MM.1S (cell line): ENCODE data around the gene FZD1.
A peak's percentile ranks its signal among the peaks of the same experiment; 100 is the strongest.

ENCODE experiments used
- DNase-seq: peaks from one replicate; pipeline ENCODE4 v3.0.0-alpha.2; 2015
- H2AFZ ChIP-seq: fragments of 300-600 bp; sonication (generic); 2 replicates; pipeline ENCODE4 v1.6.0; 2016; ENCODE audit warnings: antibody characterized with exemption, low read length
- H3F3A ChIP-seq: fragments of 300-600 bp; sonication (generic); 2 replicates; pipeline ENCODE4 v1.6.1; 2016; ENCODE audit warnings: mild to moderate bottlenecking, antibody characterized with exemption, low read length, moderate library complexity, mixed read lengths; ENCODE audit not compliant: insufficient read depth
- H3K27ac ChIP-seq: fragments of 300-600 bp; sonication (generic); 2 replicates; pipeline ENCODE4 v1.5.1; 2016; ENCODE audit warnings: mild to moderate bottlenecking, low read length
- H3K27me3 ChIP-seq: fragments of 300-600 bp; sonication (generic); replicated peaks from 2 replicates; pipeline ENCODE4 v1.6.0; 2016; ENCODE audit warnings: low read length; ENCODE audit not compliant: insufficient read depth
- H3K36me3 ChIP-seq: fragments of 300-600 bp; sonication (generic); replicated peaks from 2 replicates; pipeline ENCODE4 v1.6.1; 2016; ENCODE audit warnings: mild to moderate bottlenecking, low read length, mixed read lengths; ENCODE audit not compliant: insufficient read depth
- H3K4me1 ChIP-seq: fragments of 300-600 bp; sonication (generic); 2 replicates; pipeline ENCODE4 v1.6.1; 2016; ENCODE audit warnings: low read length, mixed read lengths
- H3K4me2 ChIP-seq: fragments of 300-600 bp; sonication (generic); 2 replicates; pipeline ENCODE4 v1.6.0; 2016; ENCODE audit warnings: low read depth, low read length
- H3K4me3 ChIP-seq: fragments of 300-600 bp; sonication (generic); 2 replicates; pipeline ENCODE4 v1.5.1; 2016; ENCODE audit warnings: low read length, mixed read lengths
- H3K79me2 ChIP-seq: fragments of 300-600 bp; sonication (generic); 2 replicates; pipeline ENCODE4 v1.6.1; 2016; ENCODE audit warnings: mixed run types, low read length, mixed read lengths
- H3K9ac ChIP-seq: fragments of 300-600 bp; sonication (generic); 2 replicates; pipeline ENCODE4 v1.6.1; 2016; ENCODE audit warnings: low read length, mixed read lengths
- H3K9me2 ChIP-seq: fragments of 300-600 bp; sonication (generic); replicated peaks from 2 replicates; pipeline ENCODE4 v1.6.1; 2016; ENCODE audit warnings: mild to moderate bottlenecking, low read length, mixed read lengths; ENCODE audit not compliant: insufficient read depth
- H3K9me3 ChIP-seq: fragments of 300-600 bp; sonication (generic); replicated peaks from 2 replicates; pipeline ENCODE4 v1.6.1; 2016; ENCODE audit warnings: mild to moderate bottlenecking, low read length, mixed read lengths; ENCODE audit not compliant: insufficient read depth
- H4K20me1 ChIP-seq: fragments of 300-600 bp; sonication (generic); 2 replicates; pipeline ENCODE4 v1.6.1; 2016; ENCODE audit warnings: mild to moderate bottlenecking, low read length, moderate library complexity, mixed read lengths; ENCODE audit not compliant: insufficient read depth
- EZH2 ChIP-seq: fragments of 300-600 bp; sonication (generic); optimal IDR thresholded peaks from 2 replicates; pipeline ENCODE3; 2017; ENCODE audit warnings: low read depth, mild to moderate bottlenecking, antibody characterized with exemption, low read length, mixed read lengths
- EZH2phosphoT487 ChIP-seq: fragments of 300-600 bp; sonication (generic); IDR thresholded peaks from 2 replicates; pipeline ENCODE4 v1.6.1; 2018; ENCODE audit warnings: antibody characterized with exemption, low read length
- TF ChIP-seq, protein P1 (sequence below): fragments of 300-600 bp; sonication (generic); IDR thresholded peaks from 2 replicates; pipeline ENCODE4 v1.5.1; 2016; ENCODE audit warnings: antibody characterized with exemption, low read length, mixed read lengths

Gene FZD1

DNA sequence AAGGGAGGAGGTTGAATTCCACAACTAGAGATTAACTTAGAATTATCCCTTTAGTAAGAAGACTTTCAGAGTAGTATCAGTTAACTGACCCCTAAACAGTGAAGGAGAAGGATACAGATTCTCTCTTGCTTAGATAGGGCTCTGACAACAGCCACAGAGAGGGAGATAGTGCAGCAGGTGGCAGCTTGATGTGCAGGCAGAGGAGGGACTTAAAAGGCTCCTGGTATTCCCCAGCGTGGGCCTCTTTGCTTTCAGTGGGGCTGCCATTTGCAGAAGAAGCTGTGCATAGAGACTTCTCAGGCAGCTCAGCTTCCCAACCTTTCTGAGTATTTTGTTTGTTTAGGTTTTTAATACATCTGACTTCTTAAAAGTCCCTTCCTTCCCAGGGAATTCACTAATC, 16.0 kb downstream of the FZD1 start:
- Histone ChIP-seq H3F3A (no peaks in the 10 kb centered on the region), H3K27ac (no peak overlapping the region), H3K9me2 (no peaks in the 10 kb centered on the region), H3K9ac (no peak overlapping the region), H2AFZ (no peak overlapping the region), H4K20me1 (no peaks in the 10 kb centered on the region), H3K4me1 (peaks cover 23% of the 10 kb centered on the region), H3K79me2 (no peaks in the 10 kb centered on the region), H3K4me3 (no peak overlapping the region), H3K9me3 (no peaks in the 10 kb centered on the region), H3K36me3 (no peaks in the 10 kb centered on the region), H3K4me2 (no peak overlapping the region), H3K27me3 (peaks cover 3% of the 10 kb centered on the region; the same call in 1 of the 2 replicates)
- TF ChIP-seq EZH2phosphoT487 = no peak
- peak; percentile 68 for DNase-seq

DNA sequence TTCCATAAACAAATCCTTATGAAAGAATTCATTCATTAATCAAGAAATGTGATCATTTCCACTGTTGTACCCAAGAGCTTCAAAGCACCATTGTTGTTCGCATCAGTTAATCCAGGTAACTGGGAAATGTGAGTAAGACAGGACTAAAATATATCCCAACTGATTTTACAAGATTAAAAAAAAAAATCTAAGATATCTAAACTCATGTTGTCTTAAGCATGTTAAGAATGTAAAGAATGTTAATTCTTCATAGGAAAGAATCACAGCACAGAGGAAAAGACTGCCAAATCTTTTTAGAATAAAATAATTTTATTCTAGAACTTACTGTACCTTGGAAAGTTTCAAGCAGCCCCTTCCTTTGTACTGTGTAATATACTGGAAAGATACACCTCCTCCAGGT, 16.4 kb downstream of the FZD1 start:
- H3K4me2 ChIP-seq = no peak overlapping the region
- H4K20me1 ChIP-seq = no peaks in the 10 kb centered on the region
- no peak overlapping the region for H3K9ac ChIP-seq
- no peaks in the 10 kb centered on the region for H3K79me2 ChIP-seq
- H3K4me3 ChIP-seq = no peak overlapping the region
- H3K4me1 ChIP-seq = peaks cover 23% of the 10 kb centered on the region
- no peaks in the 10 kb centered on the region for H3K9me2 ChIP-seq
- no peaks in the 10 kb centered on the region for H3F3A ChIP-seq
- no peaks in the 10 kb centered on the region for H3K27me3 ChIP-seq
- no peak overlapping the region for H2AFZ ChIP-seq
- TF ChIP-seq EZH2phosphoT487 = no peak
- TF ChIP-seq, protein P1, sequence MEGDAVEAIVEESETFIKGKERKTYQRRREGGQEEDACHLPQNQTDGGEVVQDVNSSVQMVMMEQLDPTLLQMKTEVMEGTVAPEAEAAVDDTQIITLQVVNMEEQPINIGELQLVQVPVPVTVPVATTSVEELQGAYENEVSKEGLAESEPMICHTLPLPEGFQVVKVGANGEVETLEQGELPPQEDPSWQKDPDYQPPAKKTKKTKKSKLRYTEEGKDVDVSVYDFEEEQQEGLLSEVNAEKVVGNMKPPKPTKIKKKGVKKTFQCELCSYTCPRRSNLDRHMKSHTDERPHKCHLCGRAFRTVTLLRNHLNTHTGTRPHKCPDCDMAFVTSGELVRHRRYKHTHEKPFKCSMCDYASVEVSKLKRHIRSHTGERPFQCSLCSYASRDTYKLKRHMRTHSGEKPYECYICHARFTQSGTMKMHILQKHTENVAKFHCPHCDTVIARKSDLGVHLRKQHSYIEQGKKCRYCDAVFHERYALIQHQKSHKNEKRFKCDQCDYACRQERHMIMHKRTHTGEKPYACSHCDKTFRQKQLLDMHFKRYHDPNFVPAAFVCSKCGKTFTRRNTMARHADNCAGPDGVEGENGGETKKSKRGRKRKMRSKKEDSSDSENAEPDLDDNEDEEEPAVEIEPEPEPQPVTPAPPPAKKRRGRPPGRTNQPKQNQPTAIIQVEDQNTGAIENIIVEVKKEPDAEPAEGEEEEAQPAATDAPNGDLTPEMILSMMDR = no peak
- no peak for TF ChIP-seq EZH2
- no peaks in the 10 kb centered on the region for H3K9me3 ChIP-seq
- no peak overlapping the region for H3K27ac ChIP-seq
- DNase-seq = no peak
- H3K36me3 ChIP-seq = no peaks in the 10 kb centered on the region

DNA sequence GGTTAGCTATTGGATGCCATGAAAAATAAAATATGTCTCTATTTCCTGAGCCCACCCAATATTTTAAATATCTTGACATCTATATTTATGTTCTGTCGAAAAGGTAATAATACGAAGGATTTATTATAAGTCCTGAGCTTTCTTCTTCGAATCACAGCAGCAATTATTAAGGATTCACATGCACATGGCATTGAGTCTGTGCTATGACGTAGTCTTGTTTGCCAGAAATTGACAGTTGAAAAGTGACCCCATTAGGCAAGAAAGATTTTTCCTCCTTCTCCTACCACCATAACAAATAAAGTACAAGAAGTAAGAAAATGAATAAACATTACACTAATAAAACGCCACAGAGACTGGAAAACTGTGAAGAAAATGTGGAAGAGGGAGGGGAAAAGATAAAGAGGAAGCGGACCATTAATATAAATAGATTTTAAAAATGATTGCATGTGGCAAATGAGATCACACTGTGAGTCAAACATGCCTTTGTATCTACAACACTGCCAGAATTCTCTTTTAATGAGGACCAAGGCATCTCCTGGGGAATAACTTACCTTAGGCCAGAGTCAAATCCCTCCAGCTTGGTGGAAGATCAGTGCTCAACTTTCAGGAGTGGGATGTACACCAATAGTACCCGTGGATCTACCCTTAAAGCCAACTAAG, 21.6 kb downstream of the FZD1 start:
- Histone ChIP-seq H3K27me3 (no peaks in the 10 kb centered on the region), H2AFZ (no peak overlapping the region), H3K4me2 (no peak overlapping the region), H4K20me1 (no peaks in the 10 kb centered on the region), H3K9ac (no peak overlapping the region), H3K4me1 (no peaks in the 10 kb centered on the region; the same call in 1 of the 2 replicates), H3K9me2 (no peaks in the 10 kb centered on the region), H3K79me2 (no peaks in the 10 kb centered on the region), H3K4me3 (no peak overlapping the region), H3F3A (no peaks in the 10 kb centered on the region), H3K27ac (no peak overlapping the region), H3K9me3 (no peaks in the 10 kb centered on the region), H3K36me3 (no peaks in the 10 kb centered on the region)
- DNase-seq = no peak
- TF ChIP-seq, protein P1 = no peak
- no peak for TF ChIP-seq EZH2
- TF ChIP-seq EZH2phosphoT487 = no peak

DNA sequence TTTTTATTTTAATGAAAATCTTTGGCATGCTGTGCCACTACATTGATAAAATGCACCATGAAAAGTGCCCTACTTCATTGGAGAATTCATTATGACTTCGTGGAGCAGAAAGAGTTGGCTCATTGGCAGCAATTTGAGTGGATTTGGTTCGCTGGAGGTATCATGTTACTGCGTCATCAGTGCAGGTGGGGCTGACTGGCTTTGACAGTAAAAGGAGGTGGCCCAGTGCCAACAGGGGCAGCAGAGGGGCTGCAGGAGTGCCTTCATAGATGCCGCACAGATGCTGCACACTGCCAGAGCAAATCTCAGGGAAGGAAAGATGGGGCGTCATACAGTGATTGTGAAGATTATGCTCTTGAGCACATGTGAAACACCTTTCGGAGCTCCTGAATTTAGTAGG, 22.2 kb downstream of the FZD1 start:
- DNase-seq = no peak
- TF ChIP-seq, protein P1 = no peak
- TF ChIP-seq EZH2phosphoT487 (no peak), EZH2 (no peak)

More for the DNA sequence above, 22.2 kb downstream of the FZD1 start:
- no peaks in the 10 kb centered on the region for H3K79me2 ChIP-seq
- no peaks in the 10 kb centered on the region for H3K9me2 ChIP-seq
- no peak overlapping the region for H3K27ac ChIP-seq
- no peak overlapping the region for H3K4me3 ChIP-seq
- no peaks in the 10 kb centered on the region for H3K4me1 ChIP-seq
- H3K27me3 ChIP-seq = no peaks in the 10 kb centered on the region
- H3K4me2 ChIP-seq = no peak overlapping the region
- no peak overlapping the region for H2AFZ ChIP-seq
- no peaks in the 10 kb centered on the region for H3K36me3 ChIP-seq
- no peak overlapping the region for H3K9ac ChIP-seq
- H3K9me3 ChIP-seq = no peaks in the 10 kb centered on the region
- H4K20me1 ChIP-seq = no peaks in the 10 kb centered on the region
- H3F3A ChIP-seq = no peaks in the 10 kb centered on the region
